Kidney epithelial cell (primary cell): ENCODE measurements around the gene APOBEC3F. TPM values are rescaled to one million over a fixed set of nuclear protein-coding genes. Genes with fewer than 3 reads are reported as not detected.
"Not testable (repeated sequence)": the region's sequence is repeated elsewhere in the genome, so short reads cannot be mapped to it uniquely, and the experiment has no call there.

ENCODE experiments used
- DNase-seq: peaks from one replicate; pipeline ENCODE4 v3.0.0-alpha.2; 2010; ENCODE audit warnings: low read depth
- H3K27me3 ChIP-seq: 2 replicates; pipeline ENCODE4 v1.6.0; 2011; ENCODE audit warnings: low read length; ENCODE audit not compliant: control insufficient read depth, insufficient read depth
- H3K36me3 ChIP-seq: 2 replicates; pipeline ENCODE4 v1.5.1; 2011; ENCODE audit warnings: low read length; ENCODE audit not compliant: control insufficient read depth, insufficient read depth
- H3K4me3 ChIP-seq: 2 replicates; pipeline ENCODE4 v1.5.1; 2011; ENCODE audit warnings: low read depth, mild to moderate bottlenecking, control low read depth, low read length
- total RNA-seq: library from RNA; depleted of rRNA; stranded (reverse); fragments of >200 nt; gene quantifications from 2 replicates; pipeline ENCODE4 v1.2.3, GENCODE V29; 2015
- TF ChIP-seq, protein P1 (sequence below): IDR thresholded peaks from 2 replicates; pipeline ENCODE4 v1.5.1; 2011; ENCODE audit warnings: mild to moderate bottlenecking, moderate library complexity, low read length, control low read depth, inconsistent platforms; ENCODE audit not compliant: insufficient read depth, poor library complexity, severe bottlenecking

Gene APOBEC3F
- total RNA-seq, 1 donor from 2014 or later = 7.5 TPM

DNA sequence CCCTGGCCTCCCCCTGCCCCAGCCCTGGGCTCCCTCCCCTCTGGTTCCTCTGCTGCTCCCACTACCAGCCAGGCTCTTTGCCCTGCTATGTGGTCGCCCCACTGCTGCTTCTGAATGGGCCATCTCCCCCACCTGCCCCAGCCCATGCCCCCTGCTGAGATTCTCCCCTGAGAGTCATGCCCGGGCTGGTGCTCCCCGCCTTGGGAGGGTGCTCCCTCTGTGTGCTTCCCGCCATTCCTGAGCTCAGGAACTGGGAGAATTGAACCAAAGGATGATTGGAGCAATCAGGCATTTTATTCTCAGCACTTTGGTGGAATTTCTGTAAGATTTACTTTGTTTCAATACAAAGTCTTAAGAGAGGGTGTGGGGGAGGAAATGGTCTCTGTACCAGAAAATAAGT lies 12.9 kb upstream of the APOBEC3F start:
- no peak for DNase-seq
- TF ChIP-seq, protein P1, sequence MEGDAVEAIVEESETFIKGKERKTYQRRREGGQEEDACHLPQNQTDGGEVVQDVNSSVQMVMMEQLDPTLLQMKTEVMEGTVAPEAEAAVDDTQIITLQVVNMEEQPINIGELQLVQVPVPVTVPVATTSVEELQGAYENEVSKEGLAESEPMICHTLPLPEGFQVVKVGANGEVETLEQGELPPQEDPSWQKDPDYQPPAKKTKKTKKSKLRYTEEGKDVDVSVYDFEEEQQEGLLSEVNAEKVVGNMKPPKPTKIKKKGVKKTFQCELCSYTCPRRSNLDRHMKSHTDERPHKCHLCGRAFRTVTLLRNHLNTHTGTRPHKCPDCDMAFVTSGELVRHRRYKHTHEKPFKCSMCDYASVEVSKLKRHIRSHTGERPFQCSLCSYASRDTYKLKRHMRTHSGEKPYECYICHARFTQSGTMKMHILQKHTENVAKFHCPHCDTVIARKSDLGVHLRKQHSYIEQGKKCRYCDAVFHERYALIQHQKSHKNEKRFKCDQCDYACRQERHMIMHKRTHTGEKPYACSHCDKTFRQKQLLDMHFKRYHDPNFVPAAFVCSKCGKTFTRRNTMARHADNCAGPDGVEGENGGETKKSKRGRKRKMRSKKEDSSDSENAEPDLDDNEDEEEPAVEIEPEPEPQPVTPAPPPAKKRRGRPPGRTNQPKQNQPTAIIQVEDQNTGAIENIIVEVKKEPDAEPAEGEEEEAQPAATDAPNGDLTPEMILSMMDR = no peak
- Histone ChIP-seq H3K4me3 (no peak overlapping the region), H3K27me3 (no peaks in the 10 kb centered on the region), H3K36me3 (no peaks in the 10 kb centered on the region)

DNA sequence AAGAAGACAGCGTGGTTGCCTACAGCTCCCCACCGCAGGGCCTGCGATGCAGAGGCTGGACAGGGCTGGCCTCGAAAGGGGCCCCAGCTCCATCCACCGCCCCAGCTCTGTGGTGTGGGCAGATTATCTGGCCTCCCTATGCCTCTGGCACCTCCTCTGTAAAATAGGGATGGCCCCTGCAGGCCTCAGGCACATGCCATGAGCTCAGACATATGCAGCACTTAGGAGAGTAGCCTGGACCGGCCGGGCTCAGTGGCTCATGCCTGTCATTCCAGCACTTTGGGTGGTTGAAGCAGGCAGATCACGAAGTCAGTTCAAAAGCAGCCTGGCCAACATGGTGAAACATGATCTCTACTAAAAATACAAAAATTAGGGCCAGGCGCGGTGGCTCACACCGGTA lies 12.4 kb upstream of the APOBEC3F start:
- no peaks in the 10 kb centered on the region for H3K27me3 ChIP-seq
- TF ChIP-seq, protein P1 = no peak
- no peaks in the 10 kb centered on the region for H3K36me3 ChIP-seq
- H3K4me3 ChIP-seq = no peak overlapping the region
- DNase-seq = no peak

DNA sequence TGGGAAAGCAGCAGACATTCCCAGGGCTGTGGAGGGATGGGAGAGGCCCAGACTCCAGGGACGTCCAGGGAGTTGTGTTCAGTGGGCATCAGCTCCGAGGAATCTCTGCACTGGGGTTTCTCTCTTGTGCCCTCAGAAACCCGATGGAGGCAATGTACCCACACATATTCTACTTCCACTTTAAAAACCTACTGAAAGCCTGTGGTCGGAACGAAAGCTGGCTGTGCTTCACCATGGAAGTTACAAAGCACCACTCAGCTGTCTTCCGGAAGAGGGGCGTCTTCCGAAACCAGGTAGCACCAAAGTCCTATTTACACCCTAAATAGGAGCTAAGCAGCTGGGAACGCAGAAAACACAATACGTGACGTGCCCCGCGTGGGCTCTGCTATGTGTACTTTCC lies 11.4 kb upstream of the APOBEC3F start:
- TF ChIP-seq, protein P1 = no peak
- Histone ChIP-seq H3K27me3 (no peaks in the 10 kb centered on the region), H3K4me3 (no peak overlapping the region), H3K36me3 (no peaks in the 10 kb centered on the region)
- DNase-seq = no peak

DNA sequence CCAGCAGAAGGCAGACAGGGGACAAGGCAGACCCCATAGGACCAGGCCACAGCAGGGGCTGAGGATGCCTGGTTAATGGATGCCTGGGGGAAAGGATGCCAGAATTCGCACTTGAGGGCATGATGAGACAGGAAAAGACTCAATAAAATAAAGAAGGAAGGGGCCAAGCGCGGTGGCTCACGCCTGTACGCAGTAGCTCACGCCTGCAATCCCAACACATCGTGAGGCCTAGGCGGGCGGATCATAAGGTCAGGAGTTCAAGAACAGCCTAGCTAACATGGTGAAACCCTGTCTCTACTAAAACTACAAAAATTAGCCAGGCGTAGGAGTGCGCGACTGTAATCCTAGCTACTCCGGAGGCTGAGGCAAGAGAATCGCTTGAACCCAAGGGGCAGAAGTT lies 10.0 kb upstream of the APOBEC3F start:
- DNase-seq = no peak
- Histone ChIP-seq H3K4me3 (no peak overlapping the region), H3K36me3 (no peaks in the 10 kb centered on the region), H3K27me3 (no peaks in the 10 kb centered on the region)
- TF ChIP-seq, protein P1 = no peak

DNA sequence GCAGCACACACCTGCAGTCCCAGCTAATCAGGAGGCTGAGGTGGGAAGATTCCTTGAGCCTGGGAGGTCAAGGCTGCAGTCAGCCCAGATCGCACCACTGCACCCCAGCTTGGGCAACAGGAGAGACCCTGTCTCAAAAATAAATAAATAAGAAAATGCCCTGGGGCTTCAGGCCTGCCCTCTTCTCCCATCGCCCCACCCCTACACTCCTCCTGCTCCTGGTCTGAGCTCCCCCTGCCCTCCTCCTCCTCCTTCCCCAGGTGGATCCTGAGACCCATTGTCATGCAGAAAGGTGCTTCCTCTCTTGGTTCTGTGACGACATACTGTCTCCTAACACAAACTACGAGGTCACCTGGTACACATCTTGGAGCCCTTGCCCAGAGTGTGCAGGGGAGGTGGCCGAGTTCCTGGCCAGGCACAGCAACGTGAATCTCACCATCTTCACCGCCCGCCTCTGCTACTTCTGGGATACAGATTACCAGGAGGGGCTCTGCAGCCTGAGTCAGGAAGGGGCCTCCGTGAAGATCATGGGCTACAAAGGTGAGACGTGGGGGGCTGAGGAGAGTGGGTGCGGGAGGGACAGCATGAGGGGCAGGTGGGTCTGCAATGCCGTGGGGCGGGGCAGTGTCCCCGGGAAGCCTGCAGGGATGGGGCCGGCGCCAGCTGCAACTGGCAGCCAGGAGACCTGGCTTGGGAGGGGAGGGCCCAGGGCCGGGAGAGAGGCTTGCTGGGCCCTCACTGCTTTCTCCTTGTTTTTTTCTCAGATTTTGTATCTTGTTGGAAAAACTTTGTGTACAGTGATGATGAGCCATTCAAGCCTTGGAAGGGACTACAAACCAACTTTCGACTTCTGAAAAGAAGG lies 9.0 kb upstream of the APOBEC3F start:
- not testable (repeated sequence) for DNase-seq, H3K27me3 ChIP-seq

DNA sequence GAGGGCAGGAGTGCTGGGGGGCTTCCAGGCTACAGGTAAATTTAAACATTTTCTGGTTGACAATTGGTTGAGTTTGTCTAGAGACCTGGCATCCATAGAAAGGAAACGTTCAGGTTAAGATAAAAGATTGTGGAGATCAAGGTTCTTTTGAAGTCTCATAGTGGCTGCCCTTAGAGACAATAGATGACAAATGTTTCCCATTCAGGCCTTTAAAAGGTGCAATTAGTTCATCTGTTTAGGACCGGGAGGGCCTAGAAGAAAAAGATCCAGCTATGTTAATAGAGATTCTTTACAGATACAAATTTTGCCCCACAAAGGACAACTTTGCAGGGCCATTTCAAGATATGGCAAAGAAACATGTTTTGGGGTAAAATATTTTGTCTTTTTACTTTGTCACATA lies 3.6 kb upstream of the APOBEC3F start:
- DNase-seq, H3K27me3 ChIP-seq, H3K36me3 ChIP-seq, H3K4me3 ChIP-seq: not testable (repeated sequence)

More for the DNA sequence above, 9.0 kb upstream of the APOBEC3F start:
- H3K36me3 ChIP-seq, H3K4me3 ChIP-seq: not testable (repeated sequence)
